ENCODE data around the gene GALNT11.
"Not testable (repeated sequence)": the region's sequence is repeated elsewhere in the genome, so short reads cannot be mapped to it uniquely, and the experiment has no call there.

GALNT11 gene

DNA sequence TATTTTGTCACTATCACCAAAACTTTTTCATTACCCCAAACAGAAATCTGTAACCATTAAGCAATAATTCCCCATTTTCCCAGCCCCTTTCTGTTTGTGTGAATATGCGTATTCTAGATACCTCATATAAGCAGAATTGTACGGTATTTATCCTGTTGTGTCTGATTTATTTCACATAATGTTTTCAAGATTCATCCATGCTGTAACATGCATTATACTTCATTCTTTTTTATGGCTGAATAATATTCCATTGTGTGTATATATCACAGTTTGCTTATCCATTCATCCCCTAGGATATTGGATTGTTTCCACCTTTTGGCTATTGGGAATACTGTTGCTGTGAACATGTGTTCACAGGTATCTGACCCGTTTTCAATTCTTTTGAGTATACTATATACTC is 26.5 kb downstream of the GALNT11 start:
- Mint-ChIP-seq H3K9me3 (peaks cover 5% of the 10 kb centered on the region), H3K4me3 (no peak overlapping the region), H3K4me1 (peaks cover 5% of the 10 kb centered on the region), H3K27ac (no peak overlapping the region), H3K27me3 (no peaks in the 10 kb centered on the region), H3K36me3 (peaks cover 18% of the 10 kb centered on the region)
- no peak for ATAC-seq

GRCh38 chr7:152052771-152053170 is 27.3 kb downstream of the GALNT11 start:
- Mint-ChIP-seq H3K27ac (no peak overlapping the region), H3K9me3 (peaks cover 5% of the 10 kb centered on the region), H3K4me1 (peaks cover 5% of the 10 kb centered on the region), H3K36me3 (peaks cover 16% of the 10 kb centered on the region), H3K4me3 (no peak overlapping the region), H3K27me3 (no peaks in the 10 kb centered on the region)
- ATAC-seq = no peak

DNA sequence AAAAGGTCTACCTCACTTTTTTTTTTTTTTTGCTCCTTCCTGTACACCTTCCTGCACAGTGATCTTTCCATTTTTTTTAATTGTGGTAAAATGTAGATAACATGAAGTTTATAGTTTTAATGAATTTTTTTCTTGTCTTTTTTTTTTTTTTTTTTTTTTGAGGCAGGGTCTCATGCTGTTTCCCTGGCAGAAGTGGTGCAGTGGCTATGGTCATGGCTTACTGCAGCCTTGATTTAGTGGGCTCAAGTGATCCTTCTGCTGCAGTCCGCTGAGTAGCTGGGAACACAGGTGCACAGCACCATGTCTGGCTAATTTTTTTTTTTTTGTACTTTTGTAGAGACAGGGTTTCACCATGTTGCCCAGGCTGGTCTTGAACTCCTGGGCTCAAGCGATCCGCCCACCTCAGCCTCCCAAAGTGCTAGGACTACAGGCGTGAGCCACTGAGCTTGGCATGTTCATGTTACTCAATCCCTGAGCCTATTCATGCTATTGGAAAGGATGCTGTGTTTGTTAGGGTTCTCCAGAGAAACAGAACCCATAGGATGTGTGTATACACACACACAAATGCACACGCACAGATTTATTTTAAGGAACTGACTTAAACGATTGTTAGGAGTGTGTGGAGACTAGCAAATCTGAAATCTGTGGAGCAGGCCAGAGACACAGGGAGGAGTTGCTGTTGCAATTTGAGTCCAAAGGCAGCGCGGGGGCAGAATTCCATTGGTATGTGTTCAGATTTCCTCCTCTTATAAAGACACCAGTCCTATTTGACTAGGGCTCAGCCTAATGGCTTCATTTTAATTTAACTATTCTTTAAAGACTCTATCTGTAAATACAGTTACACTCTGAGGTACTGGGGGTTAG is 29.1 kb downstream of the GALNT11 start:
- no peak overlapping the region for H3K27ac Mint-ChIP-seq
- H3K4me1 Mint-ChIP-seq = peaks cover 5% of the 10 kb centered on the region
- peaks cover 2% of the 10 kb centered on the region for H3K9me3 Mint-ChIP-seq
- no peak overlapping the region for H3K4me3 Mint-ChIP-seq
- ATAC-seq = no peak
- peaks cover 11% of the 10 kb centered on the region for H3K36me3 Mint-ChIP-seq
- H3K27me3 Mint-ChIP-seq = no peaks in the 10 kb centered on the region

GRCh38 chr7:152056621-152057274 is 31.3 kb downstream of the GALNT11 start:
- peaks cover 27% of the 10 kb centered on the region for H3K36me3 Mint-ChIP-seq
- H3K9me3 Mint-ChIP-seq = peaks cover 2% of the 10 kb centered on the region
- H3K27me3 Mint-ChIP-seq = no peaks in the 10 kb centered on the region
- ATAC-seq = no peak
- H3K27ac Mint-ChIP-seq = no peak overlapping the region
- no peaks in the 10 kb centered on the region for H3K4me1 Mint-ChIP-seq
- no peak overlapping the region for H3K4me3 Mint-ChIP-seq

DNA sequence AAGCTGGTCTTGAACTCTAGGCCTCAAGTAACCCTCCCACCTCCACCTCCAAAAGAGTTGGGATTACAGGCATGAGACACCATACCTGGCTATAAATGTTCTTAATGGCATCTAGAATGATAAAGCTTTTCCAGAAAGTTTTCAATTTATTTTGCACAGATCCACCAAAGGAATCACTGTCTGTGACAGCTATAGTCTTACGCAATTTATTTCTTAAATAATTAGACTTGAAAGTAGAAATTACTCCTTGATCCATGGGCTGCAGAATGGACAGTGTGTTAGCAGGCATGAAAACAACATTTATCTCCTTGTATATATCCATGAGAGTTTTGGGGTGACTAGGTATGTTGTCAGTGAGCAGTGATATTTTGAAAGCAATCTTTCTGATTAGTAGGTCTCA is 33.8 kb downstream of the GALNT11 start:
- no peaks in the 10 kb centered on the region for H3K27me3 Mint-ChIP-seq
- H3K9me3 Mint-ChIP-seq = no peaks in the 10 kb centered on the region
- peaks cover 9% of the 10 kb centered on the region for H3K4me1 Mint-ChIP-seq
- H3K4me3 Mint-ChIP-seq = no peak overlapping the region
- no peak for ATAC-seq
- peaks cover 50% of the 10 kb centered on the region for H3K36me3 Mint-ChIP-seq
- no peak overlapping the region for H3K27ac Mint-ChIP-seq

DNA sequence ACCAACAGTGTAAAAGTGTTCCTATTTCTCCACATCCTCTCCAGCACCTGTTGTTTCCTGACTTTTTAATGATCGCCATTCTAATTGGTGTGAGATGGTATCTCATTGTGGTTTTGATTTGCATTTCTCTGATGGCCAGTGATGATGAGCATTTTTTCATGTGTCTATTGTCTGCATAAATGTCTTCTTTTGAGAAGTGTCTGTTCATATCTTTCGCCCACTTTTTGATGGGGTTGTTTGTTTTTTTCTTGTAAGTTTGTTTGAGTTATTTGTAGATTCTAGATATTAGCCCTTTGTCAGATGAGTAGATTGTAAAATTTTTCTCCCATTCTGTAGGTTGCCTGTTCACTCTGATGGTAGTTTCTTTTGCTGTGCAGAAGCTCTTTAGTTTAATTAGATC is 35.6 kb downstream of the GALNT11 start:
- H3K4me1 Mint-ChIP-seq = not testable (repeated sequence)

GRCh38 chr7:152063192-152063591 is 37.7 kb downstream of the GALNT11 start:
- ATAC-seq, H3K9me3 Mint-ChIP-seq, H3K27ac Mint-ChIP-seq, H3K27me3 Mint-ChIP-seq, H3K4me1 Mint-ChIP-seq, H3K4me3 Mint-ChIP-seq: not testable (repeated sequence)
- peaks cover 75% of the 10 kb centered on the region for H3K36me3 Mint-ChIP-seq

More for the DNA sequence above, 35.6 kb downstream of the GALNT11 start:
- H3K9me3 Mint-ChIP-seq, H3K27me3 Mint-ChIP-seq, ATAC-seq, H3K27ac Mint-ChIP-seq, H3K4me3 Mint-ChIP-seq: not testable (repeated sequence)
- H3K36me3 Mint-ChIP-seq = peaks cover 57% of the 10 kb centered on the region

DNA sequence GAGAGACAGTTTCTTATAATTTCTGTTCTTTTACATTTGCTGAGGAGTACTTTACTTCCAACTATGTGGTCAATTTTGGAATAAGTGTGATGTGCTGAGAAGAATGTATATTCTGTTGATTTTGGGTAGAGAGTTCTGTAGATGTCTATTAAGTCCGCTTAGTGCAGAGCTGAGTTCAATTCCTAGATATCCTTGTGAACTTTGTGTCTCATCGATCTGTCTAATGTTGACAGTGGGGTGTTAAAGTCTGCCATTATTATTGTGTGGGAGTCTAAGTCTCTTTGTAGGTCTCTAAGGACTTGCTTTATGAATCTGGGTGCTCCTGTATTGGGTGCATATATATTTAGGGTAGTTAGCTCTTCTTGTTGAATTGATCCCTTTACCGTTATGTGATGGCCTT is 38.3 kb downstream of the GALNT11 start:
- not testable (repeated sequence) for H3K9me3 Mint-ChIP-seq, H3K4me1 Mint-ChIP-seq, ATAC-seq, H3K27ac Mint-ChIP-seq, H3K4me3 Mint-ChIP-seq, H3K27me3 Mint-ChIP-seq
- peaks cover 73% of the 10 kb centered on the region for H3K36me3 Mint-ChIP-seq

DNA sequence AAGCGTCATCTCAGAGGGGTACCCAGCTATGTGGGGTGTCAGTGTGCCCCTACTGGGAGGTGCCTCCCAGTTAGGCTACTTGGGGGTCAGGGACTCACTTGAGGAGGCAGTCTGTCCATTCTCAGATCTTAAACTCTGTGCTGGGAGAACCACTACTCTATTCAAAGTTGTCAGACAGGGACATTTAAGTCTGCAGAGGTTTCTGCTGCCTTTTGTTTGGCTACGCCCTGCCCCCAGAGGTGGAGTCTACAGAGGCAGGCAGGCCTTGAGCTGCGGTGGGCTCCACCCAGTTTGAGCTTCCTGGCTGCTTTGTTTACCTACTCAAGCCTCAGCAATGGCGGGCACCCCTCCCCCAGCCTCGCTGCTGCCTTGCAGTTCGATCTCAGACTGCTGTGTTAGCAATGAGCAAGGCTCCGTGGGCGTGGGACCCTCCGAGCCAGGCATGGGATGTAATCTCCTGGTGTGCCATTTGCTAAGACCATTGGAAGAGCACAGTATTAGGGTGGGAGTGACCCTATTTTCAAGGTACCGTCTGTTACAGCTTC is 40.4 kb downstream of the GALNT11 start:
- not testable (repeated sequence) for H3K4me3 Mint-ChIP-seq, H3K27me3 Mint-ChIP-seq, ATAC-seq, H3K4me1 Mint-ChIP-seq, H3K9me3 Mint-ChIP-seq, H3K27ac Mint-ChIP-seq
- peaks cover 63% of the 10 kb centered on the region for H3K36me3 Mint-ChIP-seq

- no peak for ATAC-seq
- peaks cover 9% of the 10 kb centered on the region for H3K9me3 Mint-ChIP-seq
- H3K36me3 Mint-ChIP-seq = peaks cover 34% of the 10 kb centered on the region
- H3K27me3 Mint-ChIP-seq = no peaks in the 10 kb centered on the region
- H3K4me3 Mint-ChIP-seq = no peak overlapping the region
- peaks cover 19% of the 10 kb centered on the region for H3K4me1 Mint-ChIP-seq
- H3K27ac Mint-ChIP-seq = no peak overlapping the region
These were observed 46.9 kb downstream of the GALNT11 start for GRCh38 chr7:152072421-152072820.

DNA sequence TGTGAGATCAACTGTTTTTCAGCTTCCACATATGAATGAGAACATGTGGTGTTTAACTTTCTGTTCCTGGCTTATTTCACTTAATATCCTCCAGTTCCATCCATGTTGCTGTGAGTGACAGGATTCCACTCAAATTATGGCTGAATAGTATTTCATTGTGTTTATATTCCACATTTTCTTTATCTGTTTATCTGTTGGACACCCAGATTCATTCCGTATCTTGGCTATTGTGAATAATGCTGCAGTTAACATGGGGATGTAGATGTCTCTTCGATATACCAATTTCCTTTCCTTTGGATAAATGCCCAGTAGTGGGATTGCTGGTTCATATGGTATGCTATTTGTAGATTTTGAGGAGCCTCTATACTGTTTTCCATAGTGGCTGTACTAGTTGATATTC is 47.9 kb downstream of the GALNT11 start:
- peaks cover 9% of the 10 kb centered on the region for H3K9me3 Mint-ChIP-seq
- peaks cover 25% of the 10 kb centered on the region for H3K36me3 Mint-ChIP-seq
- H3K4me1 Mint-ChIP-seq = peaks cover 28% of the 10 kb centered on the region
- H3K27ac Mint-ChIP-seq = no peak overlapping the region
- H3K4me3 Mint-ChIP-seq = no peak overlapping the region
- H3K27me3 Mint-ChIP-seq = no peaks in the 10 kb centered on the region
- no peak for ATAC-seq

DNA sequence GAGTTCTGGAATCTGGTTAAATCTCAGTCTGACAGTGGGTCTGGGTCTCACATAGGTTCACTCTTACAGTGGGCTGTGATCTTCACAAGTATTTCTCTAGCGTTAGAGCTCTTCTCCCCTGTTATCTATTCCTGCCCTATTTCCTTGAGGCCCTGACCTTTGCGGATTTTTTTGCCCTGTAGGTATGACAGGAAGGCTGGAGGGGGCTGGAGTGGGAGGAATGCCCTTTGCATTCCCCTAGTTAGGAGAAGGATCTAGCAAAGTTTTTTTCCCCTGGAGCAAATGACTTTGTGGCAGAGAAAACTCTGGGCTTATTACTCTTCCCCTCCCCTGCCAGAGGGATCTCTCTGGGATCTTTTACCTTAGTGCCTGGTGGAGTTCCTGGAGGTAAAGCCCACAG is 49.2 kb downstream of the GALNT11 start:
- ATAC-seq = no peak
- peaks cover 9% of the 10 kb centered on the region for H3K9me3 Mint-ChIP-seq
- H3K36me3 Mint-ChIP-seq = peaks cover 24% of the 10 kb centered on the region
- H3K27me3 Mint-ChIP-seq = no peaks in the 10 kb centered on the region
- H3K4me3 Mint-ChIP-seq = no peak overlapping the region
- H3K4me1 Mint-ChIP-seq = peaks cover 41% of the 10 kb centered on the region
- no peak overlapping the region for H3K27ac Mint-ChIP-seq

DNA sequence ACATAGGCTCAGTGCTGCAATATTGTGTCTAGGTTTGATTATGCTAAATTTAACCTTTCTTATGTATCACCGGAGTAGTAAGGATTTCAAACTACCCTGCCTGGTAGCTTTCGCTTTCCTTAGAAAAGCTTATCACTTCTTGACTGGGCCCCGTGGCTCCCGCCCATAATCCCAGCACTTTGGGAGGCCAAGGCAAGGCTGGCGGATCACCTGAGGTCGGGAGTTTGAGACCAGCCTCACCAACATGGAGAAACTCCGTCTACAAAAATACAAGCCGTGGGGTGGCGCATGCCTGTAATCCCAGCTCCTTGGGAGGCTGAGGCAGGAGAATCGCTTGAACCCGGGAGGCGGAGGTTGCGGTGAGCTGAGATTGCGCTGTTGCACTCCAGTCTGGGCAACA is 49.9 kb downstream of the GALNT11 start:
- H3K9me3 Mint-ChIP-seq, H3K27me3 Mint-ChIP-seq, H3K4me3 Mint-ChIP-seq, ATAC-seq, H3K27ac Mint-ChIP-seq: not testable (repeated sequence)
- H3K36me3 Mint-ChIP-seq = peaks cover 20% of the 10 kb centered on the region
- H3K4me1 Mint-ChIP-seq = peaks cover 41% of the 10 kb centered on the region

- H3K9me3 Mint-ChIP-seq = no peaks in the 10 kb centered on the region
- H3K27ac Mint-ChIP-seq = no peak overlapping the region
- ATAC-seq = no peak
- peaks cover 41% of the 10 kb centered on the region for H3K4me1 Mint-ChIP-seq
- H3K36me3 Mint-ChIP-seq = peaks cover 13% of the 10 kb centered on the region
- no peak overlapping the region for H3K4me3 Mint-ChIP-seq
- H3K27me3 Mint-ChIP-seq = no peaks in the 10 kb centered on the region
These were observed 50.9 kb downstream of the GALNT11 start for GRCh38 chr7:152076324-152076821.

GRCh38 chr7:152076940-152077933 is 51.8 kb downstream of the GALNT11 start:
- peaks cover 6% of the 10 kb centered on the region for H3K9me3 Mint-ChIP-seq
- no peak overlapping the region for H3K4me3 Mint-ChIP-seq
- peaks cover 48% of the 10 kb centered on the region for H3K4me1 Mint-ChIP-seq
- H3K27me3 Mint-ChIP-seq = no peaks in the 10 kb centered on the region
- no peak overlapping the region for H3K27ac Mint-ChIP-seq
- peaks cover 21% of the 10 kb centered on the region for H3K36me3 Mint-ChIP-seq
- ATAC-seq = no peak

All from stimulated activated memory B cell treated with anti-CD40 and anti-IgM and Interleukin-4, amounts not matched to agents 10 μg/mL and 1 μg/mL and 100 μg/mL, for 72 hours (primary cell).